Activated CD4-positive, CD25-positive, alpha-beta regulatory T cell treated with anti-CD3 and anti-CD28 coated beads, Interleukin-2, amount 50 U/mL, for 24 hours (primary cell): ENCODE measurements around the gene IL13RA2.

Experiments
- ATAC-seq, 2 donors: fragments of 150-1000 bp; cut with Tn5 transposase; one replicate each; pipeline ENCODE4 v1.10.0; 2021; ENCODE audit warnings: mild to moderate bottlenecking in 1 of 2, moderate library complexity in 1 of 2

Gene IL13RA2

GRCh38 chrX:114985967-114986592 is 31.3 kb downstream of the IL13RA2 start:
- no peak for ATAC-seq

GRCh38 chrX:114976292-114976691 is 41.1 kb downstream of the IL13RA2 start:
- no peak for ATAC-seq

GRCh38 chrX:114973013-114973412 is 44.4 kb downstream of the IL13RA2 start:
- no peak for ATAC-seq

GRCh38 chrX:114970806-114971205 is 46.6 kb downstream of the IL13RA2 start:
- ATAC-seq, result no peak

- no peak for ATAC-seq
These were observed 53.0 kb downstream of the IL13RA2 start for GRCh38 chrX:114964374-114964773.

- ATAC-seq, result no peak
These were observed 55.2 kb downstream of the IL13RA2 start for GRCh38 chrX:114962209-114962608.

GRCh38 chrX:114959729-114960128 is 57.7 kb downstream of the IL13RA2 start:
- ATAC-seq, result no peak
